GM18858 (cell line): ENCODE measurements around the gene ERG28.

Experiments
- ATAC-seq: cut with Tn5 transposase; IDR thresholded peaks from one replicate; pipeline ENCODE4 v1.9.1; 2021; ENCODE audit not compliant: unreplicated experiment

ERG28 gene

DNA sequence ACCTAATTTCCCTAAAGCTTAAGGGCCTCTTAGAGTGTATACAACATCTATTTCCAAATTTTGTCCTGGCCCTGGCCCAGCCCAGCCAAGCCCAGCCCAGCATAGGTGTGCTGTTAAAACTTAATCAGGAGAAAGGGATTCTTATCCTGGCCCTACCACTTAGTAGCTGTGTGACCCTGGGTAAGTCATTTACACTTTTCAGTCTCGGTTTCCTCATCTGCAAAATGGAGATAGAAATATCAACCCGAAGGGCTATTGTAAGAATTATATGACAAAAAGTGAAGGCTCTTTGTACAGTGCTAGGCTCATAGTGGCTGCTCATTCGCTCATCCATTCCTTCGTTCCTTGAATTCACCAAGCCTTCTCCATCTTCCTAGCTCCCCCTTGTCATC lies 442 bp downstream of the ERG28 start:
- no peak for ATAC-seq

DNA sequence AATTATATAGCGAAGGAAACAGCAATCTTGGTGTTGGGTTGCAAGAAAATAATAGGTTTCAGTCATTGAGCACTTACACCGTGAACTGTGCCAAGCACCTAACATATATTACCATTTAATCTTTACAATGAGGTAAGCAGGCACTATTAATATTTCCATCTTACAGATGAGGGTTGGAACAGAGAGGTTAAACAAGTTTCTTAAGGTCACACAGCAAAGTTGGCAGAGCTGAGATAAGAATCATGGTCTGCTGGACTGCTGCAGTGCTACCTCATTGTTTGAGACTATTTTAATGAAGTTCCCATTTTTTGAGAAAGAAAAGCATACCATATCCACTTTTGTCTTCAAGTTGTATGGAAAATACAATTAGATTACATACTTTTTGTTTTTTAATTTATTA lies 1.7 kb downstream of the ERG28 start:
- ATAC-seq, result no peak

DNA sequence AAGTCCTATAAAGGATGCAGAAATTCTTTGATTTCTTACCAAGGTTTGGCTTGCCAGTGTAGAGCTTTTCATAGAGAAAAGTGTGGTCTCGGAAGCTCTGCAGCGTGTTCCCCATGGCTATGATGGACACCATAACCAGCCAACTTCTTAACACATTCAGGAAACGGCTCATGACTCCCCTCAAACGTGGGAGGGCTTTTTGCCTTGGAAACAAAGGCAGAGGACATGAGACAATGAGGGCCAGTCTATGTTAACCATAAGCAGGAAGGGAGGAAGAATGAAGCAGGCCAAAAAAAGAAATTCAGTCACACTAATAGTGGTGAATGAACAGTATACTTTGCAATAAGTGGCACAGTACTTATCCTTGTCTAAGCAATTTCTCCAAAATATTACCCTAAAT lies 3.3 kb downstream of the ERG28 start:
- ATAC-seq, result no peak

DNA sequence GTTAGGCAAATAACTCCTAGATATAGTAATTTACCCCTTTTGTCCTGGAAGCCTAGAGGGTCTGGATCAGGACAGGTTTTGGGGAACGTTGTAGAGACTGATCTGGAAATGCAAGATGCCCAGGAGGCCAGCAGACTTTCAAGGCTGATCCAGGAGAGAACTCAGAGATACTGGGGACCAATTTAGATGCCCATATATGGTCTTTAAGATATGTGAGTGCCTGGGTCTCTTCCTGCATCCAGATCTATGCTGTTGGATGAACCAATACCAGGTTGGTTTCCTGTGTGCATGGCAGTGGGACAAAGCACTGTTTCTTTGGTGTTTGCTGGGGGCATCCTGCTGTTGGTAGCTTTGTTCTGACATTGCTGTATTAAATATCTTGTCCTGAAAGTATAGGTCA lies 5.4 kb downstream of the ERG28 start:
- ATAC-seq, result no peak

GRCh38 chr14:75654127-75654732 lies 6.4 kb downstream of the ERG28 start:
- ATAC-seq, result peak; percentile 53

- ATAC-seq, result no peak
These were observed 7.1 kb downstream of the ERG28 start for GRCh38 chr14:75653563-75653962.

DNA sequence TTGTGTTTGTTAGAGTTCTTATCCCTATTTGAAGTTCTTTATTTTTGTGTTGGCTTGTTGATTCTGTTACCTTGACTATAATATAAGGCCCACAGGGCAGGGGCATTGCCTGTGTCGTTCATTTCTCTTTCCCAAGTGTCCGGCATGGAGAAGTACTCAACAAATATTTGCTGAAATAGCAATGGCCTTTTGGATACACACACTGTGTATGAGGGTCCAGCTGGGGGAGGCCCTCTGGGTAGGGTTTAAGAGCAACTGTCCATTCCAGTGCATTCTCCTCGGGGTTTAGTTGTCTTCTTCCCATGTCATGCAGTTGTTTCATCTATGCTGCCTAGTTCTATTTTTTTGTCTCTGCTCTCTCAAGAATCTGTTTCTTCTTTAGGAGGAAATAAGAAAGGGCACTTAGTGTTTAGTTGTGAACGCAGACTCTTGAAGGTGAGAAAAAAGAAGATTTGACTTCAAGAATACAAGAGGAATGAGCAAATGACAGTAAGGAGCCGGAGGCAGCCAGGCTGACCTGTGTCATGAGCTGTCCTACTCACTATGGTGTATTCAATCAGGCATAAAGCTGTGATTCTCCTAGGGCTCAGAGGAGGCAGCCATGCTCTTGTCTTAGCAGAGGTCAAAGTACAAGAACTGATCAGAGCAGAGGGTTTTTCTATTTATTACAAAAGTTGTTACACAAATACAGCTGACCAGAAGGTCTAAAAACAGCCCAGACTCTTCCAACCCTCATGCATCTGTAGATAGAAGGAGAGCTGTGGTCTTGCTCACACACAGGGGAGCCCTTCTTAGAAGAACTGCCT lies 10.2 kb downstream of the ERG28 start:
- no peak for ATAC-seq

DNA sequence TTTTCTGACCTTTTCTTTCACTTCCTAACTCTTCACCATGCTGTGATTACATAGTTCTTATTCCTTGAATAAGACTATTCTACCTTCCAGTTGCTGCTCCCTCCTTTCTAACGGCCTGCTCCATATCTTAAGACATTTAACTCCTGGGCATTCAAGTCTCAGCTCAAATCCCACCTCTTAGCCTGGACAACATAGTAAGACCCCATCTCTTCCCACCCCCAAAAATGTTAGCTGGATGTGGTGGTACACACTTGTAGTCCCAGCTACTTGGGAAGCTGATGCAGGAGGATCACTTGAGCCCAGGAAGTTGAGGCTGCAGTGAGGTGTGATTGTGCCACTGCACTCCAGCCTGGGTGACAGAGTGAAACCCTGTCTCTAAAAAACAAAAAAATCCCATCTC lies 10.9 kb downstream of the ERG28 start:
- ATAC-seq, result no peak

GRCh38 chr14:75649337-75649736 lies 11.3 kb downstream of the ERG28 start:
- no peak for ATAC-seq

GRCh38 chr14:75648066-75648838 lies 12.4 kb downstream of the ERG28 start:
- no peak for ATAC-seq

- ATAC-seq, result no peak
These were observed 13.0 kb downstream of the ERG28 start for GRCh38 chr14:75647640-75648039.

DNA sequence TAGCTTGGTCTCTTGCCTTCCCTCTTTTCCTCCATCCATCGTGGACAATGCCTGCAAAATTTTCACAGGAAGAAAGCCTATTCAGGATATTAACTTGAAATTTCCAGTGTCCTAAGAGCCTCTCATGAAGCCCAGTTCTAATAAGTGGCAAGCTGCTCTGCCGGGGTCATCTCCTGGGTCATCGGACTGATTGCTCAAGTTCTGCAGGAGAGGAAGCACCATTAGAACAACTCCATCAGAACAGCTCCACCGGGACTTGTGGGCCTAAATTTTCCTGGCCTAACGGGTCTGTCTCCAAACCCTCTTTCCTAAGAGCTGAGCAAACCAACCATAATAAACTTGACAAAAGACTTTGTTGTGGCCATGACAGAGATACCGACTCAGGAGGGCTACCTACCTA lies 13.9 kb downstream of the ERG28 start:
- no peak for ATAC-seq

DNA sequence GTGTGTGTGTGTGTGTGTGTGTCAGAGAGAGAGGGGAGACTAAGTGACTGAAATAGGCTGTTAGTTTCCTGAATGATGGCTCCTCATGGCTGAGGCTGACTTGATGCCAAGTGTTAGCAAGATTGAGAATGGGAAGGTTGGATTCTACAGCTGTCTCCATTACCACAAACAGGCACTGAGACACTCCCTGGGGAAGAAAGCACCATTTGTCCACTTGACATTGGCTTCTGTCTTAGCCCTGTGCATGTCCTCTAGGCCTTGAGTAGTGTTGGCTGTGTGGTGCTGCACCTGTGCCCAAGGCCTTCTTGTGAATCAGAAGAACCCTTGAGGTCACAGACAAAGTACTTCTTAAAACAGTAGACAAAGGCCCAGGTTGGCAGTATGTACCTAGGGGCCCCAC lies 15.6 kb downstream of the ERG28 start:
- no peak for ATAC-seq

DNA sequence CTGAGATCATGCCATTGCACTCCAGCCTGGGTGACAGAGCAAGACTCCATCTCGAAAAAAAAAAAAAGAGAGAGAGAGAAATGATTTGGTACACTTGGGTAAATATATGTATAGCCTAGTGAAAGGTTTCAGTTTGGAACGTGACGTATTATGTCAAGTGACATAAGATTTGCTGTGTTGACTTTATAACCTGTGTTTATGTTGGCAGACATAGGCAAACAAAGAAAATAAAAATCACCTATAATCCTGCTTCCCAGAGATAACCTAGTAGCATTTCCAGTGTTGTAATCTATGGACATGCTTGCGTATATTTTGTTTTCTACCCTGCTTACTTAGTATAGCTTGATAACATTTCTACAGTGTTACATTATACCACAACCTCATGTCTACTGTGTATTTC lies 16.7 kb downstream of the ERG28 start:
- no peak for ATAC-seq

DNA sequence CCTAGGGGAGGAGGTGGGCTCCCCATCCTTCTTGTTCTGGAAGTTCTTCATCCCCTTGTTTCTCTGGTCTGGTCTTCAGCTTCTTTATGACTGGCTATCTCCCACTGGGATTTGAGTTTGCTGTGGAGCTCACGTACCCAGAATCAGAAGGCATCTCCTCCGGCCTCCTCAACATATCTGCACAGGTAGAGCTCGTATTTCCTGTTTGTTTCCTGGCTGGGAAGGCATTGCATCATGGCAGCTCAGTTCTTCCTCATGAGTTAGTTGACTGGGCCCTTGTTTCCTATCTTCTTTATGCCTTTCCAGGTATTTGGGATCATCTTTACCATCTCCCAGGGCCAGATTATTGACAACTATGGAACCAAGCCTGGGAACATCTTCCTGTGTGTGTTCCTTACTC lies 19.8 kb downstream of the ERG28 start:
- ATAC-seq, result no peak

GRCh38 chr14:75636100-75636692 lies 24.5 kb downstream of the ERG28 start:
- ATAC-seq, result no peak

GRCh38 chr14:75634848-75635247 lies 25.8 kb downstream of the ERG28 start:
- no peak for ATAC-seq

DNA sequence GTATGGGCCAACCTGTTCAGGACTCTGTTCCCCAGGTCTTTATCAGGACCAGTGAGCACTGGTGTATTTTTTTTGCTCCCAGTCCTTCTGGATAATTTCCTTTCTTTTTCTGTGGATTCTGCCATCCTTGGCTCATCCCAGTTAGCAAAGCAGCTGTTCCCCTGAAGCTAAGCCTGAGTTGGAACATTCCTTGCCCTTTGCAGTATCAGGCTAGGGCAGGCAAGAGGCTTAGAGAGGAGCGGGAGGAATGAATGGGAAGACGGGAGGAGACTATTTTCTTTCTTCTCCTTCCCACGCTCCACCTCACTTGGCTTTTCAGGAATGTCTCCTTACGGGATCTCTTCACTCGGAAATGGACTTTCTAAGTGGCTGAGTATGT lies 29.2 kb downstream of the ERG28 start:
- ATAC-seq, result no peak

DNA sequence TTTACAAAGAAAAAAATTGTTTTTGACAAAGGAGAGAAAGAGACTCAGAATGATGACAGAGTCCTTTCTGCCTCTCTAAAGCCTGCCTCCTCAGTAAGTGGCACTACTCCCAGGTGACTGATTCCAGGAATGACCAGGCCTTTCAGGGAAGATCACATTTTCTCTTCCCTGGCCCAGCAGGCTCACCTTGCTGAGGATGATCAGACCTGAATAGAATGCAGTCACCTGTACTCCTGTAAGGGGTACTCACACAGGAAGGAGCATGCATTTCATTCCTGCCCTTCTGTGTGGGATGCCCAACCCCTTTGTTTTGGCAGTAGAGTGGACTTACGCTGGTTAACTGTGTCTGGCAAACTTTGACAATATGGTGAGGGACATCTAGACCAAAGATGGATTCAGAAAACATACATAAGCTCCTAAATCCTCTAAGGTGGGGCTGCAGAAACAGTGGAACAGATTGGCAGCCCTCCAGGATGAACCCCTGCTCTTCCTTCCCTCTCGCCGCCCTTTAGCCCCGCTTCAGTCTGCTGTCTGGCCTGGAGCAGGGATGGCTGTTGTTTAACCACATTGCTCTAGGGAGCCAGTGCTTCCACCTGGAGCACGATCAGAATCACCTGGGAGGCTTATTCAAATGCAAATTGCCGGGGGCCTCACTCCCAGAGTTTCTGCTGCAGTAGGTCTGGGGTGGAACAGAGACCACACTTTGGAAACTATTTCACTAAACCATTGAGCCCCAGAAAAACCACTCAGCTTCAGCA lies 29.8 kb downstream of the ERG28 start:
- ATAC-seq, result no peak

DNA sequence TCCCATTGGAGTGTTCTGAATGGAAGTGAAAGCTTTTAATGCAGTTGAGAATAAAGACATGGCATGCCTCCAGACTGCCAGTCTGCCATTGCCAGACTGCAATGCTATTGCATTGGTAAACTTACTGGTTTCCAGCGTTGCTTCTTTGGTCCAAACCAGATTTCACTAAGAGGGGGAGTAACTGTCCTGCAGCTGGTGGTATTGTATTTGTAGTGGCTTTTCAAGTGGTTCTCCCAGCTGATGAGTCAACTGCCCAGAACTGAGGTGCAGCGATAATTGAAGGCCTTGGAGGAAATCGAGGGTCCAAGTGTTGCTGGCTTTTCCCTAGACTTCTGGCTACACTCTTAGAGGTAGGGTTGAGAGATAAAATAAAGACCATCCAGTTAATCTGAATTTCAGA lies 31.9 kb downstream of the ERG28 start:
- ATAC-seq, result no peak

- no peak for ATAC-seq
These were observed 33.3 kb downstream of the ERG28 start for GRCh38 chr14:75627406-75627805.
